ENCODE measurements around the gene POLD4. TPM values are rescaled to one million over a fixed set of nuclear protein-coding genes. Genes with fewer than 3 reads are reported as not detected.

The POLD4 gene
- total and polyA plus RNA-seq, 2 donors (not counting 3 experiments of a cell fraction or from before 2014, with no cell fraction given): 50.1 to 204 TPM

DNA sequence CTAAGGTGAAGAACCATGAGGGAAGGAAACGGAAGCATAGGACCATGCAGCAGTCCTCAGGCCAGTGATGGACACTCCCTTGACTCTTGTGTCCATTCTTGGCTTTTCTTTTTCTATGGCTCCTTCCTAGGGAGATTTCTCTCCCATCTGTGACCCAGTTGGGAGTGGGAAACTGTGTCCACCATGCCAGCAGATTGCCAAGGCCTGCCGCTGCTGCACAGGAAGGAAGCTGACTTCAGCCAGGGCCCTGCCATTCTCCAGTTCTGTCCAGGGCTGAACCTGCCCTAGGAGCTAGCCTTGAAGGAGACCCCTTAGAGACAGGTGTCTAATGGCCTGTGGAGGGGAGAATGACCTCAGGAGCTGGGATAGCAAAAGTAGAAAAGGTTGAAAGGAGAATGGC lies 32.7 kb downstream of the POLD4 start:
- H3K36me3 ChIP-seq (ENCODE audit: control insufficient read depth in 2 of 2, extremely low read depth in 1 of 2, insufficient read depth in 2 of 2, low read length in 2 of 2): no peaks in the 10 kb centered on the region
- CTCF ChIA-PET: interaction anchor here (1.0 to 9.2 kb wide), 7 partner anchors 12 to 60 kb away, joined by 3 to 83 read pairs (median 5); no protein-coding TSS in a partner anchor
- H3K9ac ChIP-seq (replicated peaks; ENCODE audit: extremely low read depth, insufficient read depth, low read length): no peak overlapping the region
- dilution Hi-C loops (cut with MboI; ENCODE audit: extremely low pct_ligation_motif_present, low sequenced_read_pairs): no loop called here
- no peaks in the 10 kb centered on the region for H4K20me1 ChIP-seq (replicated peaks; ENCODE audit: control insufficient read depth, extremely low read depth, insufficient read depth, low read length)
- TF ChIP-seq, protein P1, sequence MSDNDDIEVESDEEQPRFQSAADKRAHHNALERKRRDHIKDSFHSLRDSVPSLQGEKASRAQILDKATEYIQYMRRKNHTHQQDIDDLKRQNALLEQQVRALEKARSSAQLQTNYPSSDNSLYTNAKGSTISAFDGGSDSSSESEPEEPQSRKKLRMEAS (IDR thresholded peaks at IDR 0.05; ENCODE audit: insufficient read depth, insufficient read length): no peak
- TF ChIP-seq, protein P2, sequence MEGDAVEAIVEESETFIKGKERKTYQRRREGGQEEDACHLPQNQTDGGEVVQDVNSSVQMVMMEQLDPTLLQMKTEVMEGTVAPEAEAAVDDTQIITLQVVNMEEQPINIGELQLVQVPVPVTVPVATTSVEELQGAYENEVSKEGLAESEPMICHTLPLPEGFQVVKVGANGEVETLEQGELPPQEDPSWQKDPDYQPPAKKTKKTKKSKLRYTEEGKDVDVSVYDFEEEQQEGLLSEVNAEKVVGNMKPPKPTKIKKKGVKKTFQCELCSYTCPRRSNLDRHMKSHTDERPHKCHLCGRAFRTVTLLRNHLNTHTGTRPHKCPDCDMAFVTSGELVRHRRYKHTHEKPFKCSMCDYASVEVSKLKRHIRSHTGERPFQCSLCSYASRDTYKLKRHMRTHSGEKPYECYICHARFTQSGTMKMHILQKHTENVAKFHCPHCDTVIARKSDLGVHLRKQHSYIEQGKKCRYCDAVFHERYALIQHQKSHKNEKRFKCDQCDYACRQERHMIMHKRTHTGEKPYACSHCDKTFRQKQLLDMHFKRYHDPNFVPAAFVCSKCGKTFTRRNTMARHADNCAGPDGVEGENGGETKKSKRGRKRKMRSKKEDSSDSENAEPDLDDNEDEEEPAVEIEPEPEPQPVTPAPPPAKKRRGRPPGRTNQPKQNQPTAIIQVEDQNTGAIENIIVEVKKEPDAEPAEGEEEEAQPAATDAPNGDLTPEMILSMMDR (IDR thresholded peaks at IDR 0.05; ENCODE audit: extremely low read depth in 1 of 2, insufficient read depth in 1 of 2, low read depth in 1 of 2, low read length in 2 of 2): no peak
- TF ChIP-seq POLR2A (IDR thresholded peaks at IDR 0.05; ENCODE audit: low read depth, low read length) (no peak), MYC (IDR thresholded peaks at IDR 0.05; ENCODE audit: low read depth, low read length) (no peak), JUN (IDR thresholded peaks at IDR 0.05; ENCODE audit: borderline replicate concordance, insufficient read depth, insufficient read length, low read depth) (no peak), GATA2 (IDR thresholded peaks at IDR 0.05; ENCODE audit: insufficient read depth, insufficient read length, low read depth, low read length) (no peak), EZH2 (IDR thresholded peaks at IDR 0.05; ENCODE audit: borderline replicate concordance, low read depth, low read length, severe bottlenecking) (no peak), POLR2AphosphoS5 (IDR thresholded peaks at IDR 0.05; ENCODE audit: insufficient read depth, low read depth, low read length) (no peak), FOS (IDR thresholded peaks at IDR 0.05; ENCODE audit: borderline replicate concordance, insufficient read depth, low read length) (no peak)
- H3K27ac ChIP-seq (ENCODE audit: insufficient read depth, low read depth, low read length): no peak overlapping the region
- H3K9me3 ChIP-seq (replicated peaks; ENCODE audit: control insufficient read depth, insufficient read depth, low read length): no peaks in the 10 kb centered on the region
- POLR2A ChIA-PET: no interaction called here
- H2AFZ ChIP-seq (ENCODE audit: low read depth, low read length): no peak overlapping the region
- H3K4me1 ChIP-seq (ENCODE audit: control insufficient read depth, extremely low read depth, insufficient read depth, low read length): peaks cover 6% of the 10 kb centered on the region
- no peaks in the 10 kb centered on the region for H3K9me1 ChIP-seq (replicated peaks; ENCODE audit: control insufficient read depth, extremely low read depth, insufficient read depth, low read length)
- BruUV-seq (replicated peaks): no TSS peak
- no peaks in the 10 kb centered on the region for H3K27me3 ChIP-seq (ENCODE audit: control insufficient read depth in 2 of 2, insufficient read depth in 2 of 2, low read length in 2 of 2)
- H3K4me2 ChIP-seq (ENCODE audit: insufficient read depth, low read length): no peak overlapping the region
- no peak for FAIRE-seq
- H3K79me2 ChIP-seq (ENCODE audit: control insufficient read depth, insufficient read depth, low read length): no peaks in the 10 kb centered on the region
- no peak for DNase-seq (ENCODE audit: low read depth, low spot score)
- no peak overlapping the region for H3K4me3 ChIP-seq (replicated peaks in 1 of 3; ENCODE audit: insufficient read depth in 1 of 3, low read depth in 1 of 3, low read length in 3 of 3)
- intact Hi-C loops (cut with micrococcal nuclease): no loop called here
